GM12878 (cell line): ENCODE measurements around the gene VWA3B. TPM values are rescaled to one million over a fixed set of nuclear protein-coding genes. Genes with fewer than 3 reads are reported as not detected.
A peak's percentile ranks its signal among the peaks of the same experiment; 100 is the strongest.

Experiments
- ATF7 ChIP-seq: fragments of 450-650 bp; IDR thresholded peaks from 2 replicates; pipeline ENCODE4 v1.6.1; 2016; ENCODE audit warnings: low read depth, mild to moderate bottlenecking
- BCL3 ChIP-seq: IDR thresholded peaks from 2 replicates; pipeline ENCODE4 v1.6.1; 2011; ENCODE audit warnings: borderline replicate concordance, low read depth, mild to moderate bottlenecking, moderate library complexity, low read length; ENCODE audit not compliant: insufficient read depth, poor library complexity, severe bottlenecking
- CREB1 ChIP-seq: IDR thresholded peaks from 2 replicates; pipeline ENCODE4 v1.6.1; 2012; ENCODE audit warnings: low read depth, mild to moderate bottlenecking, inconsistent platforms
- CTCF ChIP-seq, 3 experiments: IDR thresholded peaks in 2 of 3; conservative IDR thresholded peaks in 1 of 3; 2 replicates each; pipeline ENCODE4 v1.5.1; 2011; ENCODE audit warnings: low read depth in 3 of 3, low read length in 3 of 3, mild to moderate bottlenecking in 3 of 3, control low read depth in 2 of 3, moderate library complexity in 2 of 3, inconsistent platforms in 1 of 3, mixed read lengths in 1 of 3; ENCODE audit not compliant: control insufficient read depth in 2 of 3, insufficient read depth in 1 of 3; ENCODE audit errors: extremely low read depth in 1 of 3
- DPF2 ChIP-seq: fragments of 450-650 bp; IDR thresholded peaks from 2 replicates; pipeline ENCODE4 v1.6.1; 2017; ENCODE audit warnings: mild to moderate bottlenecking
- EGR1 ChIP-seq, 2 experiments: IDR thresholded peaks; 1 replicate in 1 of 2; 2 replicates in 1 of 2; pipeline ENCODE4 v1.6.1; 2011 to 2012; ENCODE audit warnings: low read depth in 2 of 2, low read length in 2 of 2, borderline replicate concordance in 1 of 2, mild to moderate bottlenecking in 1 of 2, moderate library complexity in 1 of 2
- ESRRA ChIP-seq: IDR thresholded peaks from 2 replicates; pipeline ENCODE4 v1.6.1; 2012; ENCODE audit warnings: mild to moderate bottlenecking, low read length, improper control_type of control experiment
- IKZF1 ChIP-seq: fragments of 450-650 bp; conservative IDR thresholded peaks from 2 replicates; pipeline ENCODE4 v1.6.1; 2017; ENCODE audit warnings: antibody characterized with exemption, mild to moderate bottlenecking
- LARP7 ChIP-seq: fragments of 450-650 bp; IDR thresholded peaks from 2 replicates; pipeline ENCODE4 v1.6.1; 2017; ENCODE audit warnings: mild to moderate bottlenecking
- MTA2 ChIP-seq: fragments of 450-650 bp; IDR thresholded peaks from 2 replicates; pipeline ENCODE4 v1.6.1; 2016; ENCODE audit warnings: low read depth, mild to moderate bottlenecking, moderate library complexity
- SKIL ChIP-seq: fragments of 450-650 bp; IDR thresholded peaks from 2 replicates; pipeline ENCODE4 v1.6.1; 2017; ENCODE audit warnings: mild to moderate bottlenecking, low read depth, inconsistent platforms; ENCODE audit not compliant: poor library complexity, severe bottlenecking
- polyA plus RNA-seq, 11 experiments: library from polyadenylated mRNA; depleted of rRNA in 4 of 11; unstranded in 6 of 11; stranded (reverse) in 5 of 11; fragments of >200 nt; fragmentation: Nextera tagmentation in 4 of 11; fragmentation: Illumina TruSeq in 1 of 11; extraction: Ambion mirVana in 4 of 11; extraction: Trizol in 1 of 11; gene quantifications; 1 replicate in 1 of 11; 2 replicates in 10 of 11; pipeline versions ENCODE4 v1.2.1 to v1.2.3, GENCODE V29; 2011 to 2016; ENCODE audit warnings: inconsistent platforms in 2 of 11, missing spikeins in 2 of 11, low read depth in 1 of 11
- total RNA-seq, 4 experiments: library from RNA; depleted of rRNA in 3 of 4; stranded (reverse); fragments of >200 nt in 3 of 4; fragmentation: Illumina TruSeq in 1 of 4; extraction: Trizol in 1 of 4; gene quantifications; 2 replicates each; pipeline versions ENCODE4 v1.2.1 to v1.2.3, GENCODE V29; 2013 to 2021
- TF ChIP-seq, protein P1 (sequence below): fragments of 450-650 bp; formaldehyde crosslinking; IDR thresholded peaks from 2 replicates; pipeline ENCODE4 v1.4.0; 2020; ENCODE audit warnings: mild to moderate bottlenecking, moderate library complexity
- TF ChIP-seq, protein P2 (sequence below): fragments of 450-650 bp; IDR thresholded peaks from 2 replicates; pipeline ENCODE4 v1.6.1; 2017; ENCODE audit warnings: low read depth, mild to moderate bottlenecking, moderate library complexity
- TF ChIP-seq, protein P3 (sequence below): IDR thresholded peaks from 2 replicates; pipeline ENCODE4 v1.6.1; 2012; ENCODE audit warnings: low read length, inconsistent platforms

Gene VWA3B
- total and polyA plus RNA-seq, 10 of the 15 experiments (the other 5 are each of a cell fraction or from before 2014, with no cell fraction given) = 0.04 to 0.86 (median 0.19) TPM; not detected in 4

DNA sequence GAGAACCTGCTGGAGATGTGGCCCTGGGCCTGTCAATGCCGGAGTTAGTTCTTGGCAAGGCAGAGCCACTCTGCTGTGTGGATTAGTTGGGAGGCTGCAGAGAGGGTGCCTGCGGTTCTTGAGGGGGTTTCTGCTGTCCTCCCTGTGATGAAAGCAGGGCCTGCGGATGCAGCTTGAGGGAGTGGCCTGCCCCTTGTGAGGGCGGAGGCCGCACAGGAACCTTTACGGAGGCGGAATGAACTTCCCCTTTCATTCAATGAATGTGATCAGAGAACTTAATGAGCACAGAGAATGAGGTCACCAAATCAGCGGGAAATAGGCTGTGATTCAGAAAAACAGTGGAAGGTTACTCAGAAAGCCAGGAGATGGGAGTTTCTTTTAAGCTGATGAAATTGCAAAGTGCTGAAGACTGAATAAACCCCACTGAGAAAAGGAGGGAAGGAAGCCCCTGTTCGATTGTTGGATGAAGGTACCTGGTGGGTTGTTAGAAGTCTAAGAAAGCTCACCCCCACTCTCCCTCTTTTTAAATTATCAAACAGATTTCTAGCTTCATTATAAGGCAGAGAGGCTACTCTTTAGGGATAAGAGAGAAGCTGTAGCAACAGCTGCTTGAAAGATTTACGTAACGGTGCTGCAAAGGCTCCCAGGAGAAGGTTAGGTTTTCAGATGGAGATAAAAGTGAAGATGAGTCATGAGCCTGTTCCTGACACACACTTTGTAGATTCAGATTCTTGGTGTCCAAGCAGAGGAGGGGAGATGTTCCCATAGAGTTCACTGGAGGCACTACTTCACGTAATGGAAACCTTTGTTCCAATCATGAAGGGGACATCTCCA lies 47.4 kb downstream of the VWA3B start (continued):
- TF ChIP-seq, protein P1, sequence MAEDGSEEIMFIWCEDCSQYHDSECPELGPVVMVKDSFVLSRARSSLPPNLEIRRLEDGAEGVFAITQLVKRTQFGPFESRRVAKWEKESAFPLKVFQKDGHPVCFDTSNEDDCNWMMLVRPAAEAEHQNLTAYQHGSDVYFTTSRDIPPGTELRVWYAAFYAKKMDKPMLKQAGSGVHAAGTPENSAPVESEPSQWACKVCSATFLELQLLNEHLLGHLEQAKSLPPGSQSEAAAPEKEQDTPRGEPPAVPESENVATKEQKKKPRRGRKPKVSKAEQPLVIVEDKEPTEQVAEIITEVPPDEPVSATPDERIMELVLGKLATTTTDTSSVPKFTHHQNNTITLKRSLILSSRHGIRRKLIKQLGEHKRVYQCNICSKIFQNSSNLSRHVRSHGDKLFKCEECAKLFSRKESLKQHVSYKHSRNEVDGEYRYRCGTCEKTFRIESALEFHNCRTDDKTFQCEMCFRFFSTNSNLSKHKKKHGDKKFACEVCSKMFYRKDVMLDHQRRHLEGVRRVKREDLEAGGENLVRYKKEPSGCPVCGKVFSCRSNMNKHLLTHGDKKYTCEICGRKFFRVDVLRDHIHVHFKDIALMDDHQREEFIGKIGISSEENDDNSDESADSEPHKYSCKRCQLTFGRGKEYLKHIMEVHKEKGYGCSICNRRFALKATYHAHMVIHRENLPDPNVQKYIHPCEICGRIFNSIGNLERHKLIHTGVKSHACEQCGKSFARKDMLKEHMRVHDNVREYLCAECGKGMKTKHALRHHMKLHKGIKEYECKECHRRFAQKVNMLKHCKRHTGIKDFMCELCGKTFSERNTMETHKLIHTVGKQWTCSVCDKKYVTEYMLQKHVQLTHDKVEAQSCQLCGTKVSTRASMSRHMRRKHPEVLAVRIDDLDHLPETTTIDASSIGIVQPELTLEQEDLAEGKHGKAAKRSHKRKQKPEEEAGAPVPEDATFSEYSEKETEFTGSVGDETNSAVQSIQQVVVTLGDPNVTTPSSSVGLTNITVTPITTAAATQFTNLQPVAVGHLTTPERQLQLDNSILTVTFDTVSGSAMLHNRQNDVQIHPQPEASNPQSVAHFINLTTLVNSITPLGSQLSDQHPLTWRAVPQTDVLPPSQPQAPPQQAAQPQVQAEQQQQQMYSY = no peak
- TF ChIP-seq, protein P2, sequence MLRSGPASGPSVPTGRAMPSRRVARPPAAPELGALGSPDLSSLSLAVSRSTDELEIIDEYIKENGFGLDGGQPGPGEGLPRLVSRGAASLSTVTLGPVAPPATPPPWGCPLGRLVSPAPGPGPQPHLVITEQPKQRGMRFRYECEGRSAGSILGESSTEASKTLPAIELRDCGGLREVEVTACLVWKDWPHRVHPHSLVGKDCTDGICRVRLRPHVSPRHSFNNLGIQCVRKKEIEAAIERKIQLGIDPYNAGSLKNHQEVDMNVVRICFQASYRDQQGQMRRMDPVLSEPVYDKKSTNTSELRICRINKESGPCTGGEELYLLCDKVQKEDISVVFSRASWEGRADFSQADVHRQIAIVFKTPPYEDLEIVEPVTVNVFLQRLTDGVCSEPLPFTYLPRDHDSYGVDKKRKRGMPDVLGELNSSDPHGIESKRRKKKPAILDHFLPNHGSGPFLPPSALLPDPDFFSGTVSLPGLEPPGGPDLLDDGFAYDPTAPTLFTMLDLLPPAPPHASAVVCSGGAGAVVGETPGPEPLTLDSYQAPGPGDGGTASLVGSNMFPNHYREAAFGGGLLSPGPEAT = peak; percentile 50; the same call in 1 of the 2 replicates
- peak; percentile 66 for TF ChIP-seq IKZF1
- no peak for TF ChIP-seq CTCF (IDR thresholded peaks at IDR 0.05 in 2 of 3, conservative IDR thresholded peaks at IDR 0.05 in 1 of 3; ENCODE audit: control insufficient read depth in 2 of 3, extremely low read depth in 1 of 3, insufficient read depth in 1 of 3, low read depth in 3 of 3, low read length in 3 of 3)
- no peak for TF ChIP-seq BCL3
- TF ChIP-seq CREB1 = peak; percentile 81
- TF ChIP-seq ATF7 = peak; percentile 91
- TF ChIP-seq MTA2 = peak; percentile 63; the same call in 1 of the 2 replicates
- TF ChIP-seq SKIL = no peak
- TF ChIP-seq, protein P3, sequence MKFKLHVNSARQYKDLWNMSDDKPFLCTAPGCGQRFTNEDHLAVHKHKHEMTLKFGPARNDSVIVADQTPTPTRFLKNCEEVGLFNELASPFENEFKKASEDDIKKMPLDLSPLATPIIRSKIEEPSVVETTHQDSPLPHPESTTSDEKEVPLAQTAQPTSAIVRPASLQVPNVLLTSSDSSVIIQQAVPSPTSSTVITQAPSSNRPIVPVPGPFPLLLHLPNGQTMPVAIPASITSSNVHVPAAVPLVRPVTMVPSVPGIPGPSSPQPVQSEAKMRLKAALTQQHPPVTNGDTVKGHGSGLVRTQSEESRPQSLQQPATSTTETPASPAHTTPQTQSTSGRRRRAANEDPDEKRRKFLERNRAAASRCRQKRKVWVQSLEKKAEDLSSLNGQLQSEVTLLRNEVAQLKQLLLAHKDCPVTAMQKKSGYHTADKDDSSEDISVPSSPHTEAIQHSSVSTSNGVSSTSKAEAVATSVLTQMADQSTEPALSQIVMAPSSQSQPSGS = 0 out of 2 replicates have a peak, but pooled peaks have one; percentile 57
- 0 out of 2 replicates have a peak, but pooled peaks have one; percentile 35 for TF ChIP-seq DPF2
- TF ChIP-seq ESRRA = no peak
- TF ChIP-seq LARP7 = no peak
- peak in 1 of 2 experiments; percentile 72; a peak in 1 of 3 replicates for TF ChIP-seq EGR1 (IDR thresholded peaks at IDR 0.05; ENCODE audit: borderline replicate concordance in 1 of 2, low read depth in 2 of 2, low read length in 2 of 2)
